OCI-LY3 (cell line): Measurements from ENCODE around the gene PPP2R5C.

Experiments used
- EZH2phosphoT487 ChIP-seq: fragments of 200-600 bp; shearing (Covaris generic); IDR thresholded peaks from 2 replicates; pipeline ENCODE4 v1.6.1; 2018; ENCODE audit warnings: antibody characterized with exemption, mixed run types, low read depth
- TF ChIP-seq, protein P1 (sequence below): fragments of 200-600, 300-600 bp; sonication (generic); IDR thresholded peaks from 2 replicates; pipeline ENCODE4 v1.5.1; 2014; ENCODE audit warnings: antibody characterized with exemption, low read length, low read depth

DNA sequence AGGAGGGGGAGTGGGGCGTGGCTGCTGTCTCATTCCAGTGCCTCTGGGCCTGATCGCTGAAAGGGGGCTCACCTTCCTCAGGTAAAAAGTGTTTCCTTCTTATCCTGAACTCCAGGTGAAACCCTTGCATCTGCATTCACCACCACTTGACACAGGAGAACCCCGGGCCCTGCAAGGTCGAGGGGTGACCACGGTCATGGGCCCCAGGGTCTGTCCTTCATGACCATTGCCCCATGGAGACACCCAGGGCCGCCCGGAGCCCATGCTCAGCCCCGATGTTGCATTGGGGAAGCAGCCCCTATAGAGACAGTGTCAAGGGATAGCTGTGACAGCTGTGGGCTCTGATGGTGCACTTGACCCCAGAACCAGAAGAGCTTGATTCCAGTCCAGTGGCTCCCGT, 168.4 kb downstream of the PPP2R5C start:
- TF ChIP-seq, protein P1, sequence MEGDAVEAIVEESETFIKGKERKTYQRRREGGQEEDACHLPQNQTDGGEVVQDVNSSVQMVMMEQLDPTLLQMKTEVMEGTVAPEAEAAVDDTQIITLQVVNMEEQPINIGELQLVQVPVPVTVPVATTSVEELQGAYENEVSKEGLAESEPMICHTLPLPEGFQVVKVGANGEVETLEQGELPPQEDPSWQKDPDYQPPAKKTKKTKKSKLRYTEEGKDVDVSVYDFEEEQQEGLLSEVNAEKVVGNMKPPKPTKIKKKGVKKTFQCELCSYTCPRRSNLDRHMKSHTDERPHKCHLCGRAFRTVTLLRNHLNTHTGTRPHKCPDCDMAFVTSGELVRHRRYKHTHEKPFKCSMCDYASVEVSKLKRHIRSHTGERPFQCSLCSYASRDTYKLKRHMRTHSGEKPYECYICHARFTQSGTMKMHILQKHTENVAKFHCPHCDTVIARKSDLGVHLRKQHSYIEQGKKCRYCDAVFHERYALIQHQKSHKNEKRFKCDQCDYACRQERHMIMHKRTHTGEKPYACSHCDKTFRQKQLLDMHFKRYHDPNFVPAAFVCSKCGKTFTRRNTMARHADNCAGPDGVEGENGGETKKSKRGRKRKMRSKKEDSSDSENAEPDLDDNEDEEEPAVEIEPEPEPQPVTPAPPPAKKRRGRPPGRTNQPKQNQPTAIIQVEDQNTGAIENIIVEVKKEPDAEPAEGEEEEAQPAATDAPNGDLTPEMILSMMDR: no peak
- TF ChIP-seq EZH2phosphoT487: no peak
